Measurements from ENCODE around the gene NCAPG2.

GRCh38 chr7:158728911-158729645, 24.5 kb upstream of the NCAPG2 start:
- TF ChIP-seq CTCF (IDR thresholded peaks at IDR 0.05) (no peak), POLR2A (IDR thresholded peaks at IDR 0.05) (no peak)
